Hematopoietic multipotent progenitor cell treated with erythropoietin and hydrocortisone succinate and interleukin-3 and kit ligand, for 6 days (in vitro differentiated cells): Measurements from ENCODE around the gene SP6.

Experiments
- DNase-seq: peaks from one replicate; pipeline ENCODE4 v3.0.0-alpha.2; 2015

Gene SP6

DNA sequence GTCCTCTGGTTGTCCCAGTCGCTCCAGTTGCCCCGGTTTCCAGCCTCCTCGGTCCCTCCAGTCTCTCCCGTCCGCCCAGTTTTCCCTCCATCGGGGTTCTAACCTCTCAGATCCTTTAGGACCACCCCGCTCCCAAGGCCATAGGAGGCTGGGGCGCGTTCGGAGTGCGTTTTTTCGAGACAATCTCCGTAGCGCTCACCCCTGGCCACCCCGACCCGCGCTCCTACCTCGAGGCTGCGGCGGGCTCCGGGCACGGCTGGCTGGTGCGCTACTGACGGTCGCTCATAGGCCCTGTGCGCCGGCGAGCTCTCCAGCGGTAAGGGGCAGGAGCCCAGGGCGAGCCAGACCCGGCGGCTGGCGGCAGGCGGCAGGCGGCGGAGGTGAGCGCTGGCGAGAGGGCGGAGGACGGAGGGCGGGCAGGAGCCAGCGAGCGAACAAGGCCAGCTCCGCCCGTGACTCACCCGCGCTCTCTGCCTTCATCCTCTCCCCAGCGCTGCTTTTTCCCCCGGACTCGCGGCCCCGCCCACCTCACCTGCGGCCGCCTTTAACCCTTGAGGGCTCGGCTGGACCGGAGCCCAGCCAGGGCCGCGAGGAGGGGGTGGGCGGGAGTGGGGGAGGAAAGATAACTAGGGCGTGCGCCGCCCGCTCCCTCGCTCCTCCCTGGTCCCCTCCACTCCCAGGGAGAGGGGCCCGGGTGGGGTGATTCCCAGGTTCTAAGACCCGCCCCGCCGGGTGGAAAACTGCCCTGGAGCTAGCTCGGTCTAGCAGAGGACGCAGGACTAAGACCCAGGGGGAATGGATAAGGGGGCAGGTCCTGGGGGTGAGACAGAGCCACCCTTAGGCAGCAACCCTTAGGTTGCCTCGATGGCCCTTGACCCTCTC is at the start of gene SP6:
Gene SP6, minus strand, starts transcription at position 472 of the 882 bp plus-strand sequence. CDS start 2,734 bp downstream, outside the sequence.
- peak; percentile 68 for DNase-seq

- DNase-seq: no peak
Measured at GRCh38 chr17:47899643-47900042, 48.7 kb upstream of the SP6 start.

- DNase-seq: peak; percentile 50
Measured at GRCh38 chr17:47898241-47898640, 47.3 kb upstream of the SP6 start.

DNA sequence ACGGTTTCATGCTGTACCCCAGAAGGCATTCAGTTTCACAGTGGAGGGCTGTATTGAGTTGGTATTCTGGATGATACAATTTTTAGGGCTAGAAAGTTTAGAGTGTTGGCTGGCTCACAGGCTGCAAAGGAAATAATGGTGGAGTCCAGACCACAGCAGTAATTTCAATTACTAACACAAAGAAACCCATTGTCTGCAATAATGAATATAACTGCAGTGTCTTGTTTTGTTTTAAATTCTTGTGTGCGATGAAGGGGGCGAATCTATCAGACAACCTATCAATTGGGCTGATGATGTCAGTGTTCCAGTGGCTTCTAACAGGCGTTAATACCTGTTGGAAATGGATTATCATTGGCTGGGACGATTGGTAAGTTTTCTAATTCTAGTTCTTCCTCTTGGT is 46.6 kb upstream of the SP6 start:
- DNase-seq: no peak

GRCh38 chr17:47896672-47897490 is 45.9 kb upstream of the SP6 start:
- no peak for DNase-seq

DNA sequence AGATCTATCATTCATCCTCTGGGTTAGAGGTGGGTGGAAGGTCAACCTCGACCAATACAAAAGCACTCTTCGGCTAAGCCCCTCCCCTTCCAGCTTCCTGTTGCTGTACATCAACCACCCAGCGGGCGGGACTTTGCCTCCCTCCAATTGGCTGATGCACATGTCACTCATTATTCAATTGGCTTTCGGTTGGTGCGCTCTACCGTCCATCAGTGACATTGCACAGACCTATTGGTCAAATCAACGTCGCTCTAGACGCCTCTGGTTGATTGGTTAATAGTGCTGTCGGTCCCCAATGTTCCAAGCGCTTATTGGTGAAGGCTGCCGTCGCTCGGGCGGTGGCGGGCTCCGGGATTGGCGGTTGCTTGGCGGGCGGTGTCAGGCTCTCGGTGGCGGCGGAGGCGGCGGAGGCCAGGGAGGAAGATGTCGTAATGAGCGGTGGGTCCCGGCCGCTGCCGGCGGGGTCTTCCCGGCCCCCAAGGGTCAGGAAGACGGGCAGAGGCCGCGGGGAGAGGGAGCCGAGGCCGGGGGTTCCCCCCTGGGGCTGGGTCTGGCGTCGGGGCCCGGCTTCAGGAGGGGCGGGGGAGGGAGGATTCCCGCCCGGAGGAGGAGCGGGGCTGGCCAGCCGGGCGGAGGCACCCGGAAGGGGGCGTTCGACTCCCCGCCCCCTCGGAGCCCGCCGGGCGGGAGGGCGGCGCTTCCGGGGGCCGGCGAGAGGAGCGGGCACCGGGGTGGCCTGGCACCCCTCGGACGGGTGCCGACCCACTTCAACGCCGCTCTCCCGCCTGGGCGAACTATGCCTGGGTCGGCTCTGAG is 45.1 kb upstream of the SP6 start, which contains the start of gene SP2:
Gene SP2, plus strand, starts transcription at position 381 of the 816 bp plus-strand sequence. Its CDS starts 51 bp downstream, at position 432.
- peak; percentile 100 for DNase-seq

DNA sequence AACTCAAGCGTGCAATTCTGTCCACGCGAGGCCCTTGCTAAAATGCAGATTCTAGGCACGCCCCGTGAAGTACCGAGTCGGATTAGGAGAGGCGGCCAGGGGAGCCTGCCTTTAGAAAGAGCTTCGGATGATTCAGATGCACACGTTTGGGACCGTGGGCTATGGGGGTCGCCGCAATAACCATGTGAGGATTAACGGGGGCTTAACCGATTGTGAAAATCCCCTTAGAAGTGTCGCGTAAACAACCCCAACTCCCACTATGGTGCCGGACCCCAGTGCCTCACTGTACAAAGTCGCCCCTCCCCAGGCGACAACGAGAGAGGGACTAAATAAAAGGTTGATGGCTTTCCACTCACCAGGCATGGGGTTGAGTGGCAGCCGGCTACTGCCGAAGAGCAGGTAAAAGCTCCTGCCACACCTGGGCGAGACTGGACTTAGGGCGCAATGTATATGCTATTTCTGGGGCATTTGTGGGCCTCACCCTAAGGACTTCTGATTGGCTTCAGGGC is 44.4 kb upstream of the SP6 start:
- peak; percentile 67 for DNase-seq

- peak; percentile 42 for DNase-seq
Measured at GRCh38 chr17:47894498-47895346, 43.8 kb upstream of the SP6 start.

- DNase-seq: no peak
Measured at GRCh38 chr17:47891545-47892088, 40.7 kb upstream of the SP6 start.

DNA sequence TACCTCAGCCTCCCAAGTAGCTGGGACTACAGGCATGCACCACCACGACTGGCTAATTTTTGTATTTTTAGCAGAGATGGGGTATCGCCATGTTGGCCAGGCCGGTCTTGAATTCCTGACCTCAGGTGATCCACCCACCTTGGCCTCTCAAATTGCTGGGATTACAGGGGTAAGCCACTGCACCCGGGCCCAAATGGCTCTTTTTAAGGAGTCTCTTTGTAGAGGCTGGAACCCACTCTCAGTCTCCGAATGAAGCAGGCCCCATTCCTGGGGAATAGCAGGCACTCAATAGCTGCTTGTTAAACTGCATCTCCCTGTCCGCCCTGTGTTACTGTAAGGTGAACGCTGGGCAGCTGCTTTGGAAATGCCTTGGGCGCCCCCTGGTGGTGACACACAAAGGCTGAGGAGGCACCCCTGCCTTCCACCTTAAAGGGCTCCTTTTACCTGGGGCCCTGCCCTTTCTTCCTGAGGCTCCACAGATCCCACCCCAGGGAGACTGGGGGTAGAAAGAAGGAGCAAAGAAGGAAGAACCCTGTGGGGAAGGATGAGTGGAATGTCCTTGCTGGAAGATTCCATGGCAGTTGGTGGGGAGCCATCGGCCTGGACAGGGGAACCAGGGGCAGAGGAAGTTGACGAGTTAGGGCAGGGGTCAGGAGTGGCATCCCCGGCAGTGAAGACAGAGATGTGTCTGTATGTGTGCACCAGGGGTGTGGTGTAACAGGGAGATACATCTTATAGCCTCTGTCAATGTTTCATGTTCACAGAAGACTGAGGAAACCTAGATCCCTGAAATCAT is 39.0 kb upstream of the SP6 start:
- DNase-seq: peak; percentile 92

DNA sequence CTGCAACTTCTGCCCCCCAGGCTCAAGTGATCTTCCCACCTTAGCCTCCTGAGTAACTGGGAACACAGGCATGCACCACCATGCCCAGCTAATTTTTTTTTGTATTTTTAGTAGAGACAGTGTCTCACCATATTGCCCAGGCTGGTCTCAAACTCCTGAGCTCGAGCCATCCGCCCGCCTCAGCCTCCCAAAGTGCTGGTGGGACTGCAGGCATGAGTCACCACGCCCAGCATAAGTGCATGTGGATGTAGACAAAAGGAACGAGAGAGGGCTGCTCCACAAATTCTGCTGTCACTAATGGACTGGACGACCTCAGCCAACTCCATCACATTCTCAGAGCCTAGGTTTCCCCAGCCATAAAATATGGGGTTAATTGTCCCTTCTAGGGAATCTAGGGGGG is 37.3 kb upstream of the SP6 start:
- no peak for DNase-seq

- DNase-seq: no peak
Measured at GRCh38 chr17:47884905-47885730, 34.2 kb upstream of the SP6 start.

DNA sequence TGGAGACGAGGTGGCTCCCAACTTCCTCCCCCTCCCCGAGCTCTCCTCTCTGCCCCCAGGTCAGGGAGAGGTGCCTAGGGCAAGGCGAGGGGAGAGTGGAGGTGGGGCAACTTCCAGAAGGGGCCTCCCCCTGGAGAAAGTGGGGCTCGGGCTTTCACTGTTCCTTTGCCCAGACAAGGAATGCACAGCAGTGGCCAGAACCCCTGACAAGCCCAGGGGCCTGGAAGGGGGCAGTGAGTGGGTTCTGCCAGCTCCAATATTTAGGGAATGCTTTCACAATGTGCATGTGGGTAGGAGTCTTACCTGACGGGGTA is 33.4 kb upstream of the SP6 start:
- no peak for DNase-seq

- no peak for DNase-seq
Measured at GRCh38 chr17:47883589-47884426, 32.8 kb upstream of the SP6 start.

GRCh38 chr17:47882695-47883588 is 32.0 kb upstream of the SP6 start:
- no peak for DNase-seq

DNA sequence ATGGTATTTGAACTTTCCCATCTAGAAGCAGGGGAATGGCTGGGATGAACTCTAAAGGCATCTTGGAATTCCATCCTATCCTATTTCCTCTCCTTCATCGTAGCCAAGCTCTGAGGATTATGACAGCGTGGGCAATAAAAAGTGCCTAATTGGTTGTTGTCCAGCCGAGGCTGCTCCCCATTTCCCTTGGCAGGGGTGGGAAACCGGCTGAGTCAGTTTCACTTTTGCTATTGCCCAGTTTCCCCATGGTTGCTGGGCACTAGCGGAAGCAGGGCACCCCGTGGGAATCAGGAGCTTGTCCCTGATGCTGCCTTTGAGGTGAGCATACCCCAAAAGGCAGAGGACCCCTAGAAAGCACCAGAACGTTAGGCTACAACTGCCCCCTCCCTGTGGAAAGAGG is 31.3 kb upstream of the SP6 start:
- no peak for DNase-seq

GRCh38 chr17:47879776-47880454 is 29.0 kb upstream of the SP6 start:
- DNase-seq: no peak
